ENCODE measurements around the gene CMC2.

The CMC2 gene

DNA sequence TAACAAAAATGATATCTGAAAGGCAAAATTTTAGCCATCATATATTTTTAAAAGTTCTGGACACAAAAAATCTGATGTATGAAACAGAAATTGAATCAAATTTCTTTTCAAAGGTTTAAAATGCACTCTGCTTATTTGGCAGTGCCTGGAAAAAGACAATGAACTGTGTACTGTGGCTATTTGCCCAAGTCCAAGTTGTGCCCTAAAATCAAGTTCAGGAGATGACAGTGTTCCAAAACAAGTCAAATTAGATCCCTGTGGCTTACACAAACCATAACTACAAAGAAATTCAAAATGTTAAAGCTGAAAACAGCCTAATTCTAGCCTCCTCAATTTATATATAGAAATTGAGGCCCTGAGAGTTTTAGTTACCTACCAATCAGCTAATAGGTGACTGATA lies 25.6 kb downstream of the CMC2 start:
- in situ Hi-C loops (cut with HindIII; ENCODE audit: low sequenced_read_pairs) = loop anchor here (5.0 kb wide), 2 partner anchors 51 to 59 kb away; no protein-coding TSS in a partner anchor

GRCh38 chr16:80976946-80977345 lies 29.7 kb downstream of the CMC2 start:
- in situ Hi-C loops (cut with HindIII; ENCODE audit: low sequenced_read_pairs) = no loop called here

DNA sequence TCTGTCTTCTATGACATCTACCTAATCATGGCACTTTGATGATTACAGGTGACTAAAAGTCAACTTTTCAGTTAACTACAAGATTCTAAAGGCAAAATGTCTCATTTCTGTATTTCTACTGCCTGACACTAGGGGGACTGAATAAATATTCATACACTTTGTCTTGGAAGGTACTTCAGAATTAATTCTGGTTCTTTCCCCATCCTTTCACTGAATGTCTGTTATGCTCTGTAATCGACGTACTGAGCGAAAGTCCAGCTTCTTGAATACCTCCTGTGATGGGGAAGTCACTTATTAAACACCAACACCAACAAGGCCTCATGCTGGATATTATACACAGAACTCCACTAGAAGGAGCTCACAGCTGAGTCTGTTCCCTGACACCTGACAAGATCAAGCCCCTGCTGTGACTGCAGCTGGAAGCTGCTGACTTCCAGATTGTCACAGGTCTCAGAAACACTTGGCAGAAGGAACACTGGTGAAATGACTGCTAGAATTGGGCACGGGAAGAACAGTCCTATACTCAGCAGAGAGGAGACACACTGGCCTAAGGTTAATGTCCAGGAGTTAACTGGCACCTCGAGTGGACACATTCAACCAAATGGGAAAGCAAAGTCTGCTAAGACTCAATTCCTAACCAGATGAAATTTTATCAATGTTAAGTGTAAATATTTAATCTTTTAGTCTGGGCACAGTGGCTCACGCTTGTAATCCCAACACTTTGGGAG lies 31.9 kb downstream of the CMC2 start:
- in situ Hi-C loops (cut with HindIII; ENCODE audit: low sequenced_read_pairs) = no loop called here

DNA sequence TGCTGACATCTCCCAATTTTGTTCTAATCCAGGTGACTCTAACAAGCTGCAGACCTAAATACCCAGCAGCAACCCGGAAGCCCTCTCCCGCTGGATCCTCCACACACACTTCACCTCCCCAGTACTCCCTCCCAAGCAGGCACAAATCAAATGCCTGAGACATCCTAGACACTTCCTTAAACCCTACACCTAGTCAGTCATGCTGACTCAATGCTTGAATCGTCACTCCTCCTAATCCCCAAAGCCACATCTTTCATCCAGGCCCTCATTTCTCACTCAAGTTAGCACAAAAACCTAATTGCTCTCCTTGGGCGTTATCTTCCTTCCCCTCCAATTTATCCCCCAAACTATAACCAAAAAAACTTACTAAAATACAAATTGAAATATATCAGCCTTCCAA lies 32.7 kb downstream of the CMC2 start:
- in situ Hi-C loops (cut with HindIII; ENCODE audit: low sequenced_read_pairs) = no loop called here

GRCh38 chr16:80972611-80973010 lies 34.1 kb downstream of the CMC2 start:
- in situ Hi-C loops (cut with HindIII; ENCODE audit: low sequenced_read_pairs) = no loop called here

- in situ Hi-C loops (cut with HindIII; ENCODE audit: low sequenced_read_pairs) = no loop called here
Observed at GRCh38 chr16:80971819-80972218, 34.9 kb downstream of the CMC2 start.

- in situ Hi-C loops (cut with HindIII; ENCODE audit: low sequenced_read_pairs) = no loop called here
Observed at GRCh38 chr16:80969114-80969484, 37.6 kb downstream of the CMC2 start.

DNA sequence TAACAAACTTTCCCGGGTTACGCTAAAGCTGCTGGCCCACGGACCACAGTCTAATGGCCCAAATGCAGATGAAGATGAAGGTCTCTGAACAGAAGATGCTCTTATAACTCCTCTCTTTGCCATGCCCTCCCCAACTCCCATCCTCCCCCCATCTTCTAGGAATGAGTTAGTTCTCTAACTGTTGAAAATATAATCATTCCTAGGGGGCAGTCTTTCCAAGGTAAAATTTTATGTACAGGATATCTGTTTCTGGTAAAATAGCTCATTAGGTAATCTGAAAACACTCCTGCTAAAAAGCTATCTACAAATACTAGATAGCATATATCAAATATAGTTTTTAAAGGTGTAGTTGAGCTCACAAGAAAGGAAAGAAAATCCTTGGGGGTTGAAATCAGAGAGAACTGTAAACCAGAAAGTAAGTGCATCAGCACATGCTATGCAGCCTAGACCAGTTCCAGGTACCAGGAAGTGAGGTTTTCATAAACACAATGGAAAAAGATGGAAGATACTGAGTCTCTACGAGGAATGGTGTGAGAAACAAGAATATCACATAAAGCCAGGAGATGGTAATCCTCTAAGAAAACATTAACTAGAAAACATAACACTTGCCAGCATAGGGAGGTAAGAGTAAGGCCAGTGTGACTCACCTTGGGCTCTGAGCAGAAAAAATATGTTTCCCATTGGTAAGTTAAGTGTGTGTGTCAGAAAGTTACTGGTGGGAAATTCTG lies 38.1 kb downstream of the CMC2 start:
- in situ Hi-C loops (cut with HindIII; ENCODE audit: low sequenced_read_pairs) = no loop called here

GRCh38 chr16:80966617-80967016 lies 40.1 kb downstream of the CMC2 start:
- in situ Hi-C loops (cut with HindIII; ENCODE audit: low sequenced_read_pairs) = no loop called here

DNA sequence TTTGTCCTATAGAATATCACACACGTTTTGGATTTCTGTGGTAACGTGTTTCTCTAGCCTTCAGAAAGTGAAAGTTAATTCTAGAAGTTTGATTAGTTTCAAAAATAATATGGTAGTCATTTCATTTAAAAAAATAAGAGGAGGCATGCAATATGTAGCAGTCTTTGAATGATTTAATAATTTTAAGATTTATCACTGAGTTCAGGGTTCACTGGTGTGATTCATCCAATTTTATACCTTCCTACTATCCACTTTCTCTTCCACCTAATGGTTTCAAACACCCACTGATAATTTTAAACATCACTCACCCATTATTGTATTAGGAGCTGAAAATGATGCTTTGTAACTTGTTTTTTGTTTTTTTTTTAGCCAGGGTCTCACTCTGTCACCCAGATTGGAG lies 42.3 kb downstream of the CMC2 start:
- in situ Hi-C loops (cut with HindIII; ENCODE audit: low sequenced_read_pairs) = no loop called here

DNA sequence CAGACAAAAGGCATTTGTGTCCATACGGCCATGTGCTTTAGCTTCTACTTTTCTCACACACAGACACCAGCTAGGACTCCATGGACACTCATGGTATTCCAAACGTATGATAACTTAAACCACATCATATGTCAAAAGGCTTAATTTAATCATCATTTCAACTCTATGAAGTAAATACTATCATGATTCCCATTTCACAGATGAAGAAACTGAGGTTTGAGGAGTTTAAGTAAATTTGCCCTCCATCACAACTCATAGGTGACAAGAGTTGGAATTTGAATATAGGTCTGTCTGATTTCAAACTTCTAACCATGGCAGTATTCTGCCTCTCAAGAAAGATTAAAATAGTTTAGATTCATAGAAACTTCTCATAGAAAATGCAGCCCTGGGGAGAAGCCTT lies 43.8 kb downstream of the CMC2 start:
- in situ Hi-C loops (cut with HindIII; ENCODE audit: low sequenced_read_pairs) = no loop called here

- in situ Hi-C loops (cut with HindIII; ENCODE audit: low sequenced_read_pairs) = no loop called here
Observed at GRCh38 chr16:80958284-80958683, 48.4 kb downstream of the CMC2 start.

- in situ Hi-C loops (cut with HindIII; ENCODE audit: low sequenced_read_pairs) = no loop called here
Observed at GRCh38 chr16:80954985-80955384, 51.7 kb downstream of the CMC2 start.

DNA sequence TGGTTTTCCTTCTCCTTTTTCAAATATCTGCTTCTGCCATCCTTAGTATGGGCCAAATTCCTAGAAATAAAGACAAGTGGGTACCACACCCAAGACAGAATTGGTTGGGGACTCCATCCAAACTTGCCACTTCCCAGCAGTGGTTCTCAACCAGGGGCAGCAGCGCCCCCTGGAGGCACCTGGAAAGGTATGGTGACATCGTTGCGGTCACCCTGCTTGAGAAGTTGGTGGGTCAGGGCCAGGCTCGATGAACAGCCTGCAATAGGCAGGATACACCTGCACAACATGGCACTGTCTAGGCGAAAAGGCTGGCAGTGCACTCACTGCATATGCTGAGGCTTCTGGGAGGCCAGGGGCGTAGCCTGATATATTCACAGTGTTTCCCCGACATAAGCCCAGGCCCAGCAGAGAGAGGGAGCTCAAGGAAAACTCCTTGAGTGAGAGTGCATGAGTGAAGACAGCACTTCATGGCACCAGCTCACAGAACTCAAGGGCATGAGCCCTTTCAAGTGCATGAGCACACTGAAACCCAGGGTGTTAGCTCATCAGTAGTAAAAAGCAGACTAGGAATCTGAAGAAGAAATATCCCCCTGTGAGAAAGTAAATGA lies 57.7 kb downstream of the CMC2 start:
- in situ Hi-C loops (cut with HindIII; ENCODE audit: low sequenced_read_pairs) = no loop called here

DNA sequence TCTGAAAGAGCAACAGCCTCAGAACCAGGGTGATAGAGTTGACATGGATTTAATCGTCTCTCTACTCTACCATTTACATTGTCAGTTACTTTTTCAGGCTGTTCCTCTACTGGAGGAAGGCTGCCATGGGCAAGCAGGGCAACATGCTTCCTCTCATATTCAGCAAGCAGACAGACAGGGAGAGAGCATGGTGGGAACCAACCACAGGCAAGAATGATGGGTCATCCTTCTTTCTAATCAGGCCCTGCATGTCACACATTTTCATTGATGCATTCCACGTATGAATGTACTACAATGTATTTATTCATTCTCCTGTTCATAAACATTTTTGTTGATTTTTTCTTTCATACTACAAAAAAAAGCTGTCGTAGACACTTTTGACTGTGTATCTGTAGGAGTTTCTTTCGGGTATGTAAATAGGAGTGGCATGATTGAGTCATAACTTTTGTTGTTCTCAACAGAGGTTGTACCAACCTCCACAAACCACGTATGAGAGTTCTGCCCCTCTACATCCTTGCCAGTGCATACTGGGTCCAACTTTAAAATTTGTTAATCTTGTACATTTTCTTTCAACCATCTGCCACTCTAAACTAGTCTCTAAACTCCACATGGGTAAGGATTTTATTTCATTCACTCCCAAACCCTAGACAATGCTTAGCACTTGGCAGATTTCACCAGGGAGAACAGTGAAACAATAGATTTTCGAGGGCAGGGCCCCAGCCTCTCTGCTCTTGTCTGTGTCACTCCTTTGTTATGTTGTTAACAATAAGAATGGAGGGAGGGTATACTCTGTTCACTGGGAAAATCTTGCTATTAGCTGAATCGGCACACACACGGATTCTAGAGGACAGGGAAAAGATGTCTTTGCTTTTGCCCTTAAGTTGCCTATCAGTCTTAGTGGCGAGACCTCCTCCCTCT lies 58.7 kb downstream of the CMC2 start:
- in situ Hi-C loops (cut with HindIII; ENCODE audit: low sequenced_read_pairs) = no loop called here

DNA sequence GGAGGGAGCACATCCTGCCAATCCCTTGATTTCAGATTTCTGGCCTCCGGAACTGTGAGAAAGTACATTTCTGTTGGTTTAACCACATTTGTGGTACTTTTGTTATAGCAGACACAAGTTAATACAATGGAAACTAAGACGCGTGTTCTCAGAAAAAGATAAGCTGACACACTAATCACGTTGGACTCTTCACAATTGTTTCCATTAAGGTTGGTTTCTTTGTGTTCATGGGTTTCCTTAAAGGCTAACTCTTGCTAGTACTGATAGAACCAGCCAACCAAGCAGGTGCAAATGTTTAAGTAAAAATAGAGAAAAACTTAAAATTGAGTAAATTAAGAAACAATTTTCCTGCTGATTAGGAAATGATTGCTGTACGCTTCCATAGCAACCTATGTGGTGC lies 59.4 kb downstream of the CMC2 start:
- in situ Hi-C loops (cut with HindIII; ENCODE audit: low sequenced_read_pairs) = no loop called here

- in situ Hi-C loops (cut with HindIII; ENCODE audit: low sequenced_read_pairs) = no loop called here
Observed at GRCh38 chr16:80946481-80946880, 60.2 kb downstream of the CMC2 start.

- in situ Hi-C loops (cut with HindIII; ENCODE audit: low sequenced_read_pairs) = loop anchor here (5.0 kb wide), 1 partner anchor 92 kb away; no protein-coding TSS in a partner anchor
Observed at GRCh38 chr16:80940069-80940856, 66.4 kb downstream of the CMC2 start.

DNA sequence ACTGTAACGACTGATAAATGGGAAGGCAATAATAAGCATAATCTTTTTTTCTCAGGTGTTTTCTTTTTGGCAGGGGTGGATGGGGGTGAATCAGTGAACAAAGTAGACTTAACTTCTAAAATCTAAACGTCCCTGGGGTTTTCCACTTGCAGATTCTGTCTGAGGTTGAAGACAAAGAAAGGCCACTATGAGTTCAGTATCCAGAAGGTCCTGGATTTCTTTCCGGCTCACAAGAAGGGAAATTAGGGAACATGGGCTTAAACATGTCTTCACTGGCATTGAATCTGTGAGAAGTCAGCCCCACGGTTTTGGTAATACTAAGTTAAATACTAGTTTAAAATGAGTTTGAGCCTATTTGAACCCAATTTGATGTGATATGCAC lies 67.8 kb downstream of the CMC2 start:
- in situ Hi-C loops (cut with HindIII; ENCODE audit: low sequenced_read_pairs) = no loop called here

Data from endothelial cell of hepatic sinusoid (primary cell).